HG02885 (cell line): ENCODE data around the gene KRT77.
"Not testable (repeated sequence)": the region's sequence is repeated elsewhere in the genome, so short reads cannot be mapped to it uniquely, and the experiment has no call there.

Source experiments
- ATAC-seq: cut with Tn5 transposase; IDR thresholded peaks from one replicate; pipeline ENCODE4 v1.9.1; 2021; ENCODE audit warnings: mild to moderate bottlenecking; ENCODE audit not compliant: unreplicated experiment, poor library complexity

Gene KRT77

GRCh38 chr12:52680363-52680762, 23.0 kb downstream of the KRT77 start, which contains the start of gene KRT1:
Gene KRT1, minus strand, starts transcription at chr12:52680407. Its CDS starts 59 bp downstream, at chr12:52680348.
- ATAC-seq, result no peak

- no peak for ATAC-seq
These were observed 23.4 kb downstream of the KRT77 start for GRCh38 chr12:52679875-52680274.

- no peak for ATAC-seq
These were observed 25.7 kb downstream of the KRT77 start for GRCh38 chr12:52677671-52678070.

GRCh38 chr12:52677126-52677525, 26.2 kb downstream of the KRT77 start:
- ATAC-seq, result no peak

DNA sequence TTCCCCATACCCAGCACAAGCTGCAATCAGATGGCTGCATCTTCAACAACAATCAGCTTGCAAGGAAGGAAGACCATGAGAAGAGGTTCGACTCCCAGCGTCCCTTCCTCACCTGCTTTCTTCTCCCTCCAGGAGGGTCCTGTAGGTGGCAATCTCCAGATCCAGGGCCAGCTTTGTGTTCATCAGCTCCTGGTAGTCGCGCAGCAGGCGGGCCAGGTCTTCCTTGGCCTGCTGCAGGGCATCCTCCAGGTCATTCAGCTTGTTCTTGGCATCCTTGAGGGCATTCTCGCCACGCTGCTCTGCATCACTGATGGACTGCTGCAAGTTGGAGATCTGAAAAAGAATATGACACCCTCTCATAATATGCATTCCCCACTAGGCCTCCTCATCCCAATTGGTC, 27.2 kb downstream of the KRT77 start:
- ATAC-seq, result no peak

DNA sequence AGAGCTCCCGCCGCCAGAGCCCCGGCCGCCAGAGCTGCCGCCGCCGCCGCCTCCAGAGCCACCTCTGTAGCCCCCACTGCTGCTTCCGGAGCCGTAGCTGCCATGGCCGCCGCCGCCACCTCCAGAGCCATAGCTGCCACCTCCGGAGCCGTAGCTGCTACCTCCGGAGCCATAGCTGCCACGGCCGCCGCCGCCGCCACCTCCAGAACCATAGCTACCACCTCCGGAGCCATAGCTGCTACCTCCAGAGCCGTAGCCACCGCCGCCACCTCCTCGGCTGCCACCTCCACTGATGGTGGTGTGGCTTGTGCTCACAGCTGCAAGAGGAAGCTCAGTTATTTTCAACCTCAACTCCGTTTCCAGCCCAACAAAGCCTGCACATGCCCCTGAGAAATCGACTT, 28.0 kb downstream of the KRT77 start:
- no peak for ATAC-seq

DNA sequence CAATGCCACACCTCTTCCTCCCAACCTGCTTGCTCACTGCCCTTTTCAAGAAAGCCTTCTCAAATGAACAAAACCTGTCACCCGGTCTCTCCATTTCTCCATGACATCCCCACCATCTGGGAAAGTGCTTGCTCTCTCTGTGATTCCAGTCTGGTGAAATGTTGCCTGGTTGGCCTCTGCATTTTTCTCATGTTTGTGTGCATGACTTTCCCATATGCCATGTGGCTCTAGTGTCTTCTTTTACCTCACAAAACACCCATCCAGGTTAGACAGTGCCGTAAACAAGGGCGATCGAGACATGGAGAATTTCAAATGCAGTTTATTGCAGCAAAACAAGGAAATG, 28.9 kb downstream of the KRT77 start:
- ATAC-seq, result no peak

GRCh38 chr12:52673713-52674432, 29.5 kb downstream of the KRT77 start:
- no peak for ATAC-seq

DNA sequence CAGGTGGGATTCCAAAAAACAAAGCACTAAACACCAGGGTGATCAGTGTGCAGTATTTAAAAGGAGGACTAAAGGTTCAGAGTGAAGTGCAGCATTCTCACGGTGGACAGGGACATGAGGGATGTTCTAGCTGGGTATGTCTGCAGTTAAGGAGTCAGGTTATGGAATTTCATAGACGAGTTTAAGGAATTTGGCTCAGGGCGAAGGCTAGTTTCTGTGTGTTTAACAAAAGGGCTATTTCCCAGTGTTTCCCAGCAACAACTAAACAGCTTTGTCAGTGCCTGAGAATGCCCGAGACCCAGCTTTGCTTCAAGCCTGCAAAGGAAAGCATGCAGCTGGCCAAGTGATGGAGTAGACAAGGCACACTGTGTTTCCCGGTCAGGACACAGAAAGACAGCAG, 30.1 kb downstream of the KRT77 start:
- ATAC-seq, result no peak

DNA sequence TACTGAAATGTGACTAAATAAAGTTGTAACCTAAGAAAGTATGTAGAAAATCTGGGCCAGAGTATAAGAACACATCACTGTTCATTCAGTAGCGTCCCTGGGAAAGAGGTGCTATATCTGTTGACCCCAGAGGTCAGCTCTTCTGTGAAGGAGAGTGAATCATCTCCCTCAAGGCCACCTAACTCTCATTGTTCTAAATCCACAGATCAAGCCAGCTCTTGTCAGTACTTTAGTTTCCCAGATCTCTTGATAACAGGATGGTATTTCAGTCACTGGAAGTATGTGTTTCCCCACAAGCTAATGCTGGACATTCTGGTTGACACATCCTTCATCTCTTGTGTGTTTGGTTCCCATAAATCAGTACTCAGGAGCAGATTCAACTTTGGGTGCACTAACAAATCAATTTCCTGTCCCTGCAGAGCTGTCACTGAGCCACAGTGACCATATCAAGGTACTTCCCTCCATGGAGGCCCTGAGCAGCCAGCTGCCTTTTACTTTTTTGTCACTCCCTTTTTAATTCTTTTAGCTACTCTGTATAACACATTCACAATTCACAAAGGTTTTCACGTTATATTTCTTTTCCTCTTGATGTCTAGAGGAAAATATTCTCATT, 30.9 kb downstream of the KRT77 start:
- ATAC-seq, result no peak

- ATAC-seq, result no peak
These were observed 32.4 kb downstream of the KRT77 start for GRCh38 chr12:52670961-52671360.

DNA sequence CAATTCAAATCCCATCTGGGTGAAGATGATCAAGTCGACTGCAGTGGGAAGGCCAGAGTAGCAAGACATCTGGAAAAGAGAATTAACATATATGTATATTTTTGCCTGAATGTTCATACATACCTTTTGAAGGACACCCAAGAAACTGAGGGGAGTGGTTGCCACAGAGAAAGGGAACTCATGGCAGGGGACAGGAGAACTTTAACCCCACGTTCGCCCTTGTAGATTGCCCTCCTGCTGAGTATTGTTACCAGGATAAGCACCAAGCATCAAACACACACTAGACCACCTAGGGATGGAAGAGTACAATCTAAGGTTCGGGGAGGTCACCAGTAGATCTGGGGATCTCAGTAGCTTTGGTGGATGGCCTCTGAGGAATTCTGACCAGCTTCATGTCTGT, 32.8 kb downstream of the KRT77 start:
- no peak for ATAC-seq

GRCh38 chr12:52669941-52670340, 33.4 kb downstream of the KRT77 start:
- ATAC-seq, result not testable (repeated sequence)

- ATAC-seq, result no peak
These were observed 33.9 kb downstream of the KRT77 start for GRCh38 chr12:52669426-52669825.

GRCh38 chr12:52667931-52668330, 35.4 kb downstream of the KRT77 start:
- no peak for ATAC-seq

GRCh38 chr12:52667509-52667908, 35.8 kb downstream of the KRT77 start:
- no peak for ATAC-seq

DNA sequence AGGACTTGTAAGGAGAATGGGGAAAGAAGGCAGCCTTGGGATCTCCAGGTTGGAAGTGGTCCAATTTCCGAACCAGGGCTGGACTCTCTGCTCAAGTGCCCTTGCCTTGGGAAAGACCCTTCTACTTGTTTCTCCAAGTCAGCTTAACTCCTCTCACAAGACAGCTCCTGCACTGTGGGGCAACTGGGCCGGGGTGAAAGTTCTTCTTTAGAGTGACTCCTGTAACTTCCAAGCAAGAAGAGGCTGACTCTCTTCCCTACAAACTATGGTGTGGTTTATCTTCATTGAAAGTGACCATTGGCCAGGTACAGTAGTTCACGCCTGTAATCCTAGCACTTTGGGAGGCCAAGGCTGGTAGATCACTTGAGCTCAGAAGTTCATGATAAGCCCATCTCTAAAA, 36.9 kb downstream of the KRT77 start:
- ATAC-seq, result no peak

DNA sequence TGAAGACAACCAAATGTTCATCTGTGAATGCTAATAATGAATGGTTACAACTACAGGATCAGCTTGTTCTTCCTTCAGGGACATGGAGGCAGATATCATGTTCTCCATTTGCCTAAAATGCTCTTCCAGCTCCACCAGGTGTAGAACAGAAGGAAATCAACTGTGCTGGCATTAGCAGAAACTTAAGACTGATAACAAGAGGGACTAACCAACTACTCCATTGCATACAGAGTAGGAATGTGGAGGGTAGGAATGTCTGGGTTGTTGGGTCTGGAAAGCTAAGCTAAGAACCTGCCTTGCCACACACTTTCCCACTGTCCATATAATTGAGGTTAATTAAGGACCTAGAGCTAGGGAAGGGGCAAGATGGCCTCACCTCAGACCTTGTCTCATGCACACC, 39.9 kb downstream of the KRT77 start:
- ATAC-seq, result no peak

DNA sequence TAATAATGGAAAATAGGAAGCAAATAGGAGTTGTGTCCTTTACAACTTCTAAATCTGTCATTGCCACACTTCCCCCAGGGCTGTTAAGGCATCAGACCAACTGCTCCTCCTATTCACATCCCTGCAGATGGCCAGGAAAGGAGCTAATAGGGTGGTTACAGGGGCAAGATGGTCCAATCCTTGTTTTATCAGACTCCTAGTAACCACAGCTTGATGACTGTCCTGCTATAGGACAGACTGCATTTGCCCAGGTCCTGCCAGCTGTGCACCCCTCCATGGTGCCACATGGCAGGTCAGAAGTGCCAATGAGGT, 40.5 kb downstream of the KRT77 start:
- no peak for ATAC-seq

DNA sequence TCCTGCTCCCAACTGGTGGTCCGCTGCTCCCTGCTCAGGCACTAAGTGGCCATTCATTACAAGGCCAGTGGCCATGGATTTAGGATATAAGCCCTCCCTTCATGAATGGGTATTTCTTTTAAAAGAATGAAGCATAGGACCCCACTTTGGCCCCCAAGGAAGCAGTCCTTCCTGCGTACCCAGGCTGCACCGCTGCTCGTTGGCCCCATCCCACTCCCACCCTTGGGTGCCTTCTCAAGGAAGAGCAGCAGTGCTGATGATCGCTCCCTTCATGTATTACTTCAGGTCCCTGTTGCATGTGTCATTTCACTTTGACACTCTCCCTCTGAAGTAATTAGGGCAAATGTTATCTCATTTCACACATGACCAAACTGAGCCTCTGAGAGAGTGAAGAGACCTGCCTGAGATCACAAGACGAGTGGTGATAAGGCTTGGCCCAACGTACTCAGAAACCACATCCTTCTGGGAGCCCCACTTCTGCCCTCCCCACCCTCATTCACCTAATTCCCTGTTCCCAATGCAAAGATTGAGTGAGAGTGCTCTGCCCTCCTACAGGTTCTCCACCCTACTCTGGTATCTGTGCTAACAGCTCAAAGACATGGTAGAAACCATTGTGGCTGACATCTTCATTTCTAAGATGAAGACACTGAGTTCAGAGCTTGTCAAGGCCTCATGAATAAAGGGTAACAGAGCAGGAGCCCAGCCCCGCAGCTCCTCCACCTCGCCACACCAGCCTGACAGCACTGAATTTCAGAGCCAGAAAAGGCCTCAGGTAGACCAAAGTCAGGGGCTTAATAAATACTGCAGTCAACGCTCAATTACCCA, 41.0 kb downstream of the KRT77 start:
- ATAC-seq, result no peak

GRCh38 chr12:52661668-52662067, 41.7 kb downstream of the KRT77 start:
- no peak for ATAC-seq
